Measurements from ENCODE around the gene GHRH.

The GHRH gene

GRCh38 chr20:37205794-37206193, 55.8 kb downstream of the GHRH start:
- DNase-seq (ENCODE audit: low spot score) = no peak

GRCh38 chr20:37205130-37205529, 56.5 kb downstream of the GHRH start:
- DNase-seq (ENCODE audit: low spot score) = no peak

DNA sequence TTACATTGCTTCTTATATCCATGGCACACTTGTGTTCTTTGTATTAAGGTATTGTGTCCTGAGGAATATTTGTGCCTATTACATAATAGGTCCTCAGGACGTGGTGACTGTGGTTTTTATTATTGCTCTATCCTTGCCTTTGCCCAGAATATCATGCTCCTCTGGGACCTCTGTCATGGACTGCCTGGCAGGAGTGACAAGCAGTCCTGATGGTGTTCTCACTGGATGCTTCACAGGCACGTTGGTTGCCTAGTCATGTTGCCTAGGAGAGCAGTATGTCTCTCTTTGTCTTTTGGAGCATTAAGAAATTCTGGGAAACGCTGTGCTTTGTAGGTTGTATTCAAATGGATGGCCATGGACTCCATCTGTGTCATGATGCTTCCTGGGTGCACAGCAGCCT, 57.6 kb downstream of the GHRH start:
- no peak for DNase-seq (ENCODE audit: low spot score)

DNA sequence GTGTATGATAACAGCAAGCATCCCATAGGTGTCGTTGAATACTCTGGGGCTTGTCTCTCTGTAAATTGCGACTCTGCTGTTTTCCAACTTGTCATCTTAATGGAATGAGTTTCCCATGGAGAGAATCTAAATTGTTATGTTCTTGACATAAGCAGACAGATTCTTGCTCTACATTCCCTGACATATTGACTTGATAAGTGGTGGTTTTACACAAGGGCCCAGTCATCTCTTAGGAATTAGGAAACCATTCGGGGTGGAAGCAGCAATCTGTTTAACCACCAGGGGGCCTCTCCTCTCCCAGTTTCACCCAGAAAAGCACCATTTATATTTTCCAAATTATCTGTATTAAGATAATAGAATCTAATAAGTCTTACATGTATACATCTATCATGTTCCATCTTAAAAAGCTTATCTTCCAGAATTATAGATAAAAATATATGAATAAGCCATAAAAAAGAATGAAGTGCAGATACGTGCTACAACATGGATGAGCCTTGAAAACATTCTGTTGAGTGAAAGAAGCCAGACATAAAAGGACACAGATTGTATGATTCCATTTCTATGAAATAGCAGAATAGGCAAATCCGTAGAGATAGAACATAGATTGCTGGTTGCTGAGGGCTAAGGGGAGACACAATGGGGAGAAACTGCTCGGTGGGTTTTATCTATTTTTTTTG, 59.2 kb downstream of the GHRH start:
- no peak for DNase-seq (ENCODE audit: low spot score)

DNA sequence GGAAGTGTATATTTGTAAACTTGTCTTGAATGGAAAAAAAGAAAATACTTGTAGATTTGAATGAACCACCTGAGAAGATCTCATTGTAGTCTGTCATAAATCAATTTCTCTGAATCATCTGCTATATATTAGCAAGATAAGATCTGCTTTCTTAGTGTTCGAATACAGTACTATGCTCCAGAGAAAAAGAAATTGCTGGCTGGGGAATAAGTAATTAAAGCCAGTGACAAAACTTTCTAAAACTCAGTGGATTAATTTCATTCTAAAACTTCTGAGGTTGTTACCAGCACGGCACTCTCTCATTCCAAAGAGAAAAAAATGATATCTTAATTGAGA, 59.8 kb downstream of the GHRH start:
- DNase-seq (ENCODE audit: low spot score) = no peak
